ENCODE measurements around the gene PRUNE1.

Gene PRUNE1

GRCh38 chr1:151005729-151006319 is 2.4 kb upstream of the PRUNE1 start:
- peak; percentile 30 for DNase-seq (ENCODE audit: low spot score)

- DNase-seq (ENCODE audit: low spot score), result peak; percentile 84
Measured at GRCh38 chr1:151006327-151007052, 1.8 kb upstream of the PRUNE1 start, which contains the start of gene MINDY1. Gene MINDY1, minus strand, starts transcription at chr1:151006902. Its CDS starts 4,285 bp downstream, at chr1:151002617.

- no peak for DNase-seq (ENCODE audit: low spot score)
Measured at GRCh38 chr1:151007853-151008243, 401 bp upstream of the PRUNE1 start.

- no peak for DNase-seq (ENCODE audit: low spot score)
Measured at GRCh38 chr1:151009206-151009587, 948 bp downstream of the PRUNE1 start.

- DNase-seq (ENCODE audit: low spot score), result no peak
Measured at GRCh38 chr1:151009674-151010345, 1.6 kb downstream of the PRUNE1 start.

- no peak for DNase-seq (ENCODE audit: low spot score)
Measured at GRCh38 chr1:151010346-151010726, 2.1 kb downstream of the PRUNE1 start.

GRCh38 chr1:151011154-151011850 is 3.1 kb downstream of the PRUNE1 start:
- no peak for DNase-seq (ENCODE audit: low spot score)

- no peak for DNase-seq (ENCODE audit: low spot score)
Measured at GRCh38 chr1:151012684-151013471, 4.6 kb downstream of the PRUNE1 start.

GRCh38 chr1:151013518-151013917 is 5.3 kb downstream of the PRUNE1 start:
- DNase-seq (ENCODE audit: low spot score), result peak; percentile 63

- peak; percentile 81 for DNase-seq (ENCODE audit: low spot score)
Measured at GRCh38 chr1:151024540-151025146, 16.4 kb downstream of the PRUNE1 start.

GRCh38 chr1:151026460-151026859 is 18.2 kb downstream of the PRUNE1 start:
- DNase-seq (ENCODE audit: low spot score), result no peak

GRCh38 chr1:151032164-151032563 is 23.9 kb downstream of the PRUNE1 start:
- no peak for DNase-seq (ENCODE audit: low spot score)

- no peak for DNase-seq (ENCODE audit: low spot score)
Measured at GRCh38 chr1:151035167-151035566, 26.9 kb downstream of the PRUNE1 start.

GRCh38 chr1:151036356-151036755 is 28.1 kb downstream of the PRUNE1 start, which contains the start of gene BNIPL:
Gene BNIPL, plus strand, starts transcription at chr1:151036586. Its CDS starts 140 bp downstream, at chr1:151036726.
- DNase-seq (ENCODE audit: low spot score), result no peak

- DNase-seq (ENCODE audit: low spot score), result no peak
Measured at GRCh38 chr1:151037032-151037431, 28.8 kb downstream of the PRUNE1 start.

- no peak for DNase-seq (ENCODE audit: low spot score)
Measured at GRCh38 chr1:151039521-151039920, 31.3 kb downstream of the PRUNE1 start.

- no peak for DNase-seq (ENCODE audit: low spot score)
Measured at GRCh38 chr1:151043163-151043562, 34.9 kb downstream of the PRUNE1 start.

GRCh38 chr1:151047591-151047924 is 39.3 kb downstream of the PRUNE1 start, which contains the start of gene C1orf56:
Gene C1orf56, plus strand, starts transcription at chr1:151047751. Its CDS starts 97 bp downstream, at chr1:151047848.
- no peak for DNase-seq (ENCODE audit: low spot score)

- peak; percentile 55 for DNase-seq (ENCODE audit: low spot score)
Measured at GRCh38 chr1:151047925-151048644, 39.8 kb downstream of the PRUNE1 start.

GRCh38 chr1:151048645-151049032 is 40.4 kb downstream of the PRUNE1 start:
- DNase-seq (ENCODE audit: low spot score), result no peak

GRCh38 chr1:151049458-151049857 is 41.2 kb downstream of the PRUNE1 start:
- no peak for DNase-seq (ENCODE audit: low spot score)
